ENCODE measurements around the gene SDHAF4. TPM values are rescaled to one million over a fixed set of nuclear protein-coding genes. Genes with fewer than 3 reads are reported as not detected.

Gene SDHAF4
- total RNA-seq, result 7.4 and 9.8 TPM in 2 replicates

GRCh38 chr6:70566751-70567382 lies at the start of gene SDHAF4:
TSS of gene SDHAF4 (plus strand) at chr6:70566930. CDS start at chr6:70566941, 11 bp downstream.

Other genes starting within 250 kb of the SDHAF4 start
- gene FAM135A, start 153.4 kb upstream of the SDHAF4 start, total RNA-seq, result 3.2 and 5.2 TPM in 2 replicates
- 12.7 and 16.8 TPM in 2 replicates for gene SMAP1, start 101.0 kb downstream of the SDHAF4 start, total RNA-seq

All from myometrial cell (primary cell).